C4-2B (cell line): ENCODE results near the gene HEATR5A.

Experiments
- ZFX ChIP-seq: fragments of 450-650 bp; IDR thresholded peaks from 2 replicates; pipeline ENCODE4 v1.6.1; 2017
- TF ChIP-seq, protein P1 (sequence below): fragments of 450-650 bp; conservative IDR thresholded peaks from 2 replicates; pipeline ENCODE4 v1.5.1; 2017; ENCODE audit warnings: mild to moderate bottlenecking

GRCh38 chr14:31382221-31382620 lies 38.1 kb downstream of the HEATR5A start:
- TF ChIP-seq, protein P1, sequence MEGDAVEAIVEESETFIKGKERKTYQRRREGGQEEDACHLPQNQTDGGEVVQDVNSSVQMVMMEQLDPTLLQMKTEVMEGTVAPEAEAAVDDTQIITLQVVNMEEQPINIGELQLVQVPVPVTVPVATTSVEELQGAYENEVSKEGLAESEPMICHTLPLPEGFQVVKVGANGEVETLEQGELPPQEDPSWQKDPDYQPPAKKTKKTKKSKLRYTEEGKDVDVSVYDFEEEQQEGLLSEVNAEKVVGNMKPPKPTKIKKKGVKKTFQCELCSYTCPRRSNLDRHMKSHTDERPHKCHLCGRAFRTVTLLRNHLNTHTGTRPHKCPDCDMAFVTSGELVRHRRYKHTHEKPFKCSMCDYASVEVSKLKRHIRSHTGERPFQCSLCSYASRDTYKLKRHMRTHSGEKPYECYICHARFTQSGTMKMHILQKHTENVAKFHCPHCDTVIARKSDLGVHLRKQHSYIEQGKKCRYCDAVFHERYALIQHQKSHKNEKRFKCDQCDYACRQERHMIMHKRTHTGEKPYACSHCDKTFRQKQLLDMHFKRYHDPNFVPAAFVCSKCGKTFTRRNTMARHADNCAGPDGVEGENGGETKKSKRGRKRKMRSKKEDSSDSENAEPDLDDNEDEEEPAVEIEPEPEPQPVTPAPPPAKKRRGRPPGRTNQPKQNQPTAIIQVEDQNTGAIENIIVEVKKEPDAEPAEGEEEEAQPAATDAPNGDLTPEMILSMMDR, result no peak
- TF ChIP-seq ZFX, result no peak
